Adrenal gland (tissue), 5 donors: ENCODE data around the gene YY1.

Source experiments
- POLR2A ChIP-seq, 2 donors: fragments of 450-650 bp; IDR thresholded peaks; one replicate each; pipeline ENCODE4 v1.6.1; 2017; ENCODE audit warnings: antibody characterized with exemption in 2 of 2, mild to moderate bottlenecking in 2 of 2, moderate library complexity in 1 of 2
- TF ChIP-seq, protein P1 (sequence below), 6 experiments: fragments of 450-650 bp in 4 of 6; fragments of 200-600 bp in 2 of 6; sonication (generic) in 1 of 6; IDR thresholded peaks; 1 replicate in 5 of 6; 2 replicates in 1 of 6; pipeline versions ENCODE4 v1.5.1 to v1.8.0; 2016 to 2021; ENCODE audit warnings: antibody characterized with exemption in 6 of 6, mild to moderate bottlenecking in 2 of 6, moderate library complexity in 1 of 6
- donor health status: DM: no; HTN: no; CAD: no.

- no peak for TF ChIP-seq POLR2A (IDR thresholded peaks at IDR 0.05)
- TF ChIP-seq, protein P1, sequence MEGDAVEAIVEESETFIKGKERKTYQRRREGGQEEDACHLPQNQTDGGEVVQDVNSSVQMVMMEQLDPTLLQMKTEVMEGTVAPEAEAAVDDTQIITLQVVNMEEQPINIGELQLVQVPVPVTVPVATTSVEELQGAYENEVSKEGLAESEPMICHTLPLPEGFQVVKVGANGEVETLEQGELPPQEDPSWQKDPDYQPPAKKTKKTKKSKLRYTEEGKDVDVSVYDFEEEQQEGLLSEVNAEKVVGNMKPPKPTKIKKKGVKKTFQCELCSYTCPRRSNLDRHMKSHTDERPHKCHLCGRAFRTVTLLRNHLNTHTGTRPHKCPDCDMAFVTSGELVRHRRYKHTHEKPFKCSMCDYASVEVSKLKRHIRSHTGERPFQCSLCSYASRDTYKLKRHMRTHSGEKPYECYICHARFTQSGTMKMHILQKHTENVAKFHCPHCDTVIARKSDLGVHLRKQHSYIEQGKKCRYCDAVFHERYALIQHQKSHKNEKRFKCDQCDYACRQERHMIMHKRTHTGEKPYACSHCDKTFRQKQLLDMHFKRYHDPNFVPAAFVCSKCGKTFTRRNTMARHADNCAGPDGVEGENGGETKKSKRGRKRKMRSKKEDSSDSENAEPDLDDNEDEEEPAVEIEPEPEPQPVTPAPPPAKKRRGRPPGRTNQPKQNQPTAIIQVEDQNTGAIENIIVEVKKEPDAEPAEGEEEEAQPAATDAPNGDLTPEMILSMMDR (IDR thresholded peaks at IDR 0.05): no peak
Observed at GRCh38 chr14:100291305-100292075, 52.5 kb downstream of the YY1 start.
